Neural progenitor cell (in vitro differentiated cells): ENCODE results near the gene C2orf49. TPM values are rescaled to one million over a fixed set of nuclear protein-coding genes. Genes with fewer than 3 reads are reported as not detected.

Experiments
- DNase-seq: peaks from one replicate; pipeline ENCODE4 v3.0.0-alpha.2; 2016; ENCODE audit warnings: low spot score
- H2AFZ ChIP-seq: fragments of 200-600 bp; sonication (generic); replicated peaks from 2 replicates; pipeline ENCODE4 v1.6.1; 2016; ENCODE audit warnings: antibody characterized with exemption
- H3F3A ChIP-seq: fragments of 200-600 bp; sonication (generic); 2 replicates; pipeline ENCODE4 v1.6.1; 2016; ENCODE audit warnings: antibody characterized with exemption, low read depth
- H3K27ac ChIP-seq: fragments of 200-600 bp; sonication (generic); 2 replicates; pipeline ENCODE4 v1.5.1; 2016; ENCODE audit warnings: mild to moderate bottlenecking
- H3K27me3 ChIP-seq: fragments of 200-600 bp; sonication (generic); 2 replicates; pipeline ENCODE4 v1.6.1; 2016; ENCODE audit warnings: mild to moderate bottlenecking, moderate library complexity
- H3K36me3 ChIP-seq: fragments of 200-600 bp; sonication (generic); 2 replicates; pipeline ENCODE4 v1.5.1; 2016
- H3K4me1 ChIP-seq: fragments of 200-600 bp; sonication (generic); 2 replicates; pipeline ENCODE4 v1.6.1; 2016; ENCODE audit warnings: mixed run types
- H3K4me2 ChIP-seq: fragments of 200-600 bp; sonication (generic); 2 replicates; pipeline ENCODE4 v1.6.1; 2016
- H3K4me3 ChIP-seq: fragments of 200-600 bp; sonication (generic); 2 replicates; pipeline ENCODE4 v1.5.1; 2016
- H3K79me2 ChIP-seq: fragments of 200-600 bp; sonication (generic); 2 replicates; pipeline ENCODE4 v1.6.1; 2016; ENCODE audit warnings: low read depth
- H3K9ac ChIP-seq: fragments of 200-600 bp; sonication (generic); 2 replicates; pipeline ENCODE4 v1.6.1; 2016
- H3K9me3 ChIP-seq: fragments of 200-600 bp; sonication (generic); 2 replicates; pipeline ENCODE4 v1.5.1; 2016; ENCODE audit warnings: low read depth
- H4K20me1 ChIP-seq: fragments of 200-600 bp; sonication (generic); 2 replicates; pipeline ENCODE4 v1.6.1; 2016; ENCODE audit warnings: low read depth
- H3K27ac Mint-ChIP-seq: 3 replicates; pipeline ENCODE4 v1.8.0; 2021; ENCODE audit warnings: mixed read lengths
- H3K27me3 Mint-ChIP-seq: 2 replicates; pipeline ENCODE4 v1.8.0; 2022; ENCODE audit warnings: low read depth, mild to moderate bottlenecking, inconsistent platforms, moderate library complexity, mixed read lengths; ENCODE audit not compliant: insufficient read depth
- H3K36me3 Mint-ChIP-seq: 3 replicates; pipeline ENCODE4 v1.8.0; 2021; ENCODE audit warnings: mixed read lengths
- H3K4me1 Mint-ChIP-seq: 3 replicates; pipeline ENCODE4 v1.8.0; 2021; ENCODE audit warnings: mixed read lengths
- H3K4me3 Mint-ChIP-seq: 3 replicates; pipeline ENCODE4 v1.8.0; 2021; ENCODE audit warnings: mild to moderate bottlenecking, moderate library complexity, mixed read lengths
- H3K9me3 Mint-ChIP-seq: 3 replicates; pipeline ENCODE4 v1.8.0; 2020; ENCODE audit warnings: mixed read lengths
- EZH2 ChIP-seq: fragments of 200-600 bp; sonication (generic); IDR thresholded peaks from 2 replicates; pipeline ENCODE4 v1.6.1; 2017; ENCODE audit warnings: antibody characterized with exemption, mild to moderate bottlenecking, moderate library complexity
- EZH2phosphoT487 ChIP-seq: fragments of 200-600 bp; sonication (generic); IDR thresholded peaks from 2 replicates; pipeline ENCODE4 v1.6.1; 2017; ENCODE audit warnings: antibody characterized with exemption
- total RNA-seq: library from RNA; depleted of rRNA; stranded (reverse); fragments of >200 nt; gene quantifications from 2 replicates; pipeline ENCODE4 v1.2.3, GENCODE V29; 2015; ENCODE audit warnings: low replicate concordance
- TF ChIP-seq, protein P1 (sequence below): fragments of 200-600 bp; sonication (generic); IDR thresholded peaks from 2 replicates; pipeline ENCODE4 v1.5.1; 2017; ENCODE audit warnings: antibody characterized with exemption, mild to moderate bottlenecking

The C2orf49 gene
- total RNA-seq, 1 donor from 2014 or later, result 42.9 TPM

DNA sequence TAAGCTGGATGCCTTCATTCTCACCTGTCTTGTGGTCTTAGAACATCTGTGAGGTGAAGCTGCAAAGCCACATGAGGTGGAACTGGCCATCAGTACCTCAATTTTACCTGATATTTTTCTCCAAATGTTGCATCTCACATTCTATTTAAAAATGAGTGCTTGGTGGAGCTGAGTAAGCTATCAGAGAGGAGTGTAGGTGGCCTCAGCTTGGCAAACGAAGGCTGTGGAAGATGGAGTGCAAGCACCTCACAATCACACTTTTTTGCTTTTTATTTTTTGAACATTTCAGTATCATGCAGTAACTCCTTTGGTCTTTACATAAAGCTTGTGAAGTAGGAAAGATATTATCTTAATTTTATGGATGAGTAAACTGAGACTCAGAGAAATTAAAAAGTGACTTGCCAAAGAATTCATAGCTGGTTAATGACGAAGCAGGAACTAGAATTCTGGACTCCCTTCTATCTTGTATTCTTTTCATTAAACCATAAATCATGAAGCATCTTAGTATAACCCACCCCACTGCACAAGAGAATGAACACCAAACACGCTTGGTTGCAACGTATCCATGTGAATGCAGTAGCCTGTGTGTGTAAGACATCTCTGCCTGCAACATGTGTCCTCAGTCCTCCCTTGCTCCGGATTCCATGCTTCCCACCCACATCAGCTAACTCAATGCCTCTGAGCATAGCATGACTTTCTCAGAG lies 27.2 kb downstream of the C2orf49 start:
- H3K27me3 Mint-ChIP-seq, result peaks cover 2% of the 10 kb centered on the region
- no peak overlapping the region for H2AFZ ChIP-seq
- H3K9me3 ChIP-seq, result no peaks in the 10 kb centered on the region
- no peaks in the 10 kb centered on the region for H3K9me3 Mint-ChIP-seq
- no peak overlapping the region for H3K4me3 Mint-ChIP-seq
- H3K36me3 Mint-ChIP-seq, result peaks cover 22% of the 10 kb centered on the region
- H3K9ac ChIP-seq, result no peak overlapping the region
- no peak overlapping the region for H3K27ac Mint-ChIP-seq
- H3K4me1 Mint-ChIP-seq, result peaks cover under 1% of the 10 kb centered on the region
- no peak overlapping the region for H3K27ac ChIP-seq
- no peaks in the 10 kb centered on the region for H3F3A ChIP-seq
- no peaks in the 10 kb centered on the region for H3K79me2 ChIP-seq
- H3K4me2 ChIP-seq, result no peak overlapping the region
- H3K4me3 ChIP-seq, result no peak overlapping the region
- TF ChIP-seq, protein P1, sequence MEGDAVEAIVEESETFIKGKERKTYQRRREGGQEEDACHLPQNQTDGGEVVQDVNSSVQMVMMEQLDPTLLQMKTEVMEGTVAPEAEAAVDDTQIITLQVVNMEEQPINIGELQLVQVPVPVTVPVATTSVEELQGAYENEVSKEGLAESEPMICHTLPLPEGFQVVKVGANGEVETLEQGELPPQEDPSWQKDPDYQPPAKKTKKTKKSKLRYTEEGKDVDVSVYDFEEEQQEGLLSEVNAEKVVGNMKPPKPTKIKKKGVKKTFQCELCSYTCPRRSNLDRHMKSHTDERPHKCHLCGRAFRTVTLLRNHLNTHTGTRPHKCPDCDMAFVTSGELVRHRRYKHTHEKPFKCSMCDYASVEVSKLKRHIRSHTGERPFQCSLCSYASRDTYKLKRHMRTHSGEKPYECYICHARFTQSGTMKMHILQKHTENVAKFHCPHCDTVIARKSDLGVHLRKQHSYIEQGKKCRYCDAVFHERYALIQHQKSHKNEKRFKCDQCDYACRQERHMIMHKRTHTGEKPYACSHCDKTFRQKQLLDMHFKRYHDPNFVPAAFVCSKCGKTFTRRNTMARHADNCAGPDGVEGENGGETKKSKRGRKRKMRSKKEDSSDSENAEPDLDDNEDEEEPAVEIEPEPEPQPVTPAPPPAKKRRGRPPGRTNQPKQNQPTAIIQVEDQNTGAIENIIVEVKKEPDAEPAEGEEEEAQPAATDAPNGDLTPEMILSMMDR, result no peak
- TF ChIP-seq EZH2phosphoT487, result no peak
- no peak for TF ChIP-seq EZH2
- no peaks in the 10 kb centered on the region for H4K20me1 ChIP-seq
- DNase-seq, result no peak
- H3K36me3 ChIP-seq, result no peaks in the 10 kb centered on the region
- no peaks in the 10 kb centered on the region for H3K27me3 ChIP-seq
- H3K4me1 ChIP-seq, result no peaks in the 10 kb centered on the region

DNA sequence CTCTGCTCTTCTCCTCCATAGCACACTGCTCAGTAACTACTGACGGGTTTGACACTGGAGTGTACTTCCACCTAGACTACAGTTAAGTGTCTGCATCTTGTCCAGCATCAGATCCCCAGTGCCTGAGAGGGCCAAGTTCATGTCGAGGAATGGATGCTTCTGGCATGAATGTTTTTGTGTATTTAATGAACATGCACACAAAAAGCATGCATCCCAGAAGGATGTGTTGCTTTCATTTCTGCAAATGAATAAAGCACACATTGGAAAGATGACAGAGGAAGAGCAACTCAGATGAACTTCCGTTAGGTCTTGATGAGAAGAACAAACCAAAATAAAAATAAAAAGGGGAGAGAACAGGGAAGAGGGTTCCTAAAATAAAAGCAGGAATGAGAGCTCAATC lies 27.9 kb downstream of the C2orf49 start:
- no peaks in the 10 kb centered on the region for H3K9me3 Mint-ChIP-seq
- TF ChIP-seq, protein P1, result no peak
- no peaks in the 10 kb centered on the region for H3K9me3 ChIP-seq
- H3K4me1 Mint-ChIP-seq, result peaks cover 7% of the 10 kb centered on the region
- no peak overlapping the region for H3K4me3 Mint-ChIP-seq
- H3K4me3 ChIP-seq, result no peak overlapping the region
- no peaks in the 10 kb centered on the region for H3K79me2 ChIP-seq
- H3K36me3 ChIP-seq, result no peaks in the 10 kb centered on the region
- no peaks in the 10 kb centered on the region for H3K27me3 ChIP-seq
- no peak overlapping the region for H3K4me2 ChIP-seq
- no peaks in the 10 kb centered on the region for H3K4me1 ChIP-seq
- DNase-seq, result no peak
- peaks cover 2% of the 10 kb centered on the region for H3K27me3 Mint-ChIP-seq
- H3K27ac Mint-ChIP-seq, result no peak overlapping the region
- H3F3A ChIP-seq, result no peaks in the 10 kb centered on the region
- no peak overlapping the region for H3K9ac ChIP-seq
- H3K27ac ChIP-seq, result no peak overlapping the region
- no peaks in the 10 kb centered on the region for H4K20me1 ChIP-seq
- no peak overlapping the region for H2AFZ ChIP-seq
- H3K36me3 Mint-ChIP-seq, result peaks cover 22% of the 10 kb centered on the region

GRCh38 chr2:105368759-105369408 lies 31.5 kb downstream of the C2orf49 start:
- H3K79me2 ChIP-seq, result no peaks in the 10 kb centered on the region
- no peaks in the 10 kb centered on the region for H3K4me1 ChIP-seq
- Mint-ChIP-seq H3K9me3 (no peaks in the 10 kb centered on the region), H3K4me1 (peaks cover 26% of the 10 kb centered on the region), H3K4me3 (no peak overlapping the region), H3K27me3 (peaks cover 6% of the 10 kb centered on the region), H3K36me3 (peaks cover 23% of the 10 kb centered on the region), H3K27ac (no peak overlapping the region)
- no peak overlapping the region for H3K4me3 ChIP-seq
- H2AFZ ChIP-seq, result no peak overlapping the region
- no peaks in the 10 kb centered on the region for H3K27me3 ChIP-seq
- DNase-seq, result no peak
- H3F3A ChIP-seq, result no peaks in the 10 kb centered on the region
- H3K36me3 ChIP-seq, result no peaks in the 10 kb centered on the region
- H3K9ac ChIP-seq, result no peak overlapping the region
- no peak overlapping the region for H3K27ac ChIP-seq
- no peak overlapping the region for H3K4me2 ChIP-seq
- no peaks in the 10 kb centered on the region for H3K9me3 ChIP-seq
- TF ChIP-seq EZH2, result no peak
- TF ChIP-seq EZH2phosphoT487, result no peak
- H4K20me1 ChIP-seq, result no peaks in the 10 kb centered on the region
